Dermis microvascular lymphatic vessel endothelial cell (primary cell): ENCODE data around the gene LRRK1. TPM values are rescaled to one million over a fixed set of nuclear protein-coding genes. Genes with fewer than 3 reads are reported as not detected.

ENCODE experiments used
- DNase-seq, 2 donors: peaks; one replicate each; pipeline versions ENCODE4 v3.0.0 to v3.0.0-alpha.2; 2010; ENCODE audit warnings: low read depth in 2 of 2
- total RNA-seq: library from RNA; depleted of rRNA; stranded (reverse); fragments of >200 nt; gene quantifications from 2 replicates; pipeline ENCODE4 v1.2.1, GENCODE V29; 2014

The LRRK1 gene
- total RNA-seq, 1 donor from 2014 or later: 5.9 TPM

- DNase-seq: no peak
Measured at GRCh38 chr15:100909565-100909964, 9.6 kb upstream of the LRRK1 start.

- DNase-seq: no peak
Measured at GRCh38 chr15:100909989-100910955, 8.9 kb upstream of the LRRK1 start.

- no peak for DNase-seq
Measured at GRCh38 chr15:100911086-100911485, 8.1 kb upstream of the LRRK1 start.

GRCh38 chr15:100913961-100914360, 5.2 kb upstream of the LRRK1 start:
- DNase-seq: no peak

DNA sequence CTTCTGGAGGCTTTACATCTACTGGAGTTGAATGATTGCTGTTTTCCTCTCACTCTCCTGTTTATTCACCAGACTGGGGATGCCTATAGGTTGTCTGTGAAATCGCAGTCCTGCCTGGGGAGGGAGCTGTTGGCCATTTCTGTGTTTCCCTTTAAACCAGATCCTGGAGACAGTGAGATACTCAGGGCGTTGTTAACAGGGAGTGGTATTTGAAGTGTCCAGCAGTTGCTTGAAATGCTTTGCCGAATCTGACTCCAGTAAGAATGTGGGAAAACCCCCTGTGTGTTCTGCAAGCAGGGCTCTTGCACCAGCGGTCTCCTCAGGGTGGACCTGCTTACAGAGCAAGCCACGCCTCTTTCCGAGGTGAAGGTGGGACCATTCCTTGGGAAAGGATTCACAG, 4.3 kb upstream of the LRRK1 start:
- DNase-seq: no peak

DNA sequence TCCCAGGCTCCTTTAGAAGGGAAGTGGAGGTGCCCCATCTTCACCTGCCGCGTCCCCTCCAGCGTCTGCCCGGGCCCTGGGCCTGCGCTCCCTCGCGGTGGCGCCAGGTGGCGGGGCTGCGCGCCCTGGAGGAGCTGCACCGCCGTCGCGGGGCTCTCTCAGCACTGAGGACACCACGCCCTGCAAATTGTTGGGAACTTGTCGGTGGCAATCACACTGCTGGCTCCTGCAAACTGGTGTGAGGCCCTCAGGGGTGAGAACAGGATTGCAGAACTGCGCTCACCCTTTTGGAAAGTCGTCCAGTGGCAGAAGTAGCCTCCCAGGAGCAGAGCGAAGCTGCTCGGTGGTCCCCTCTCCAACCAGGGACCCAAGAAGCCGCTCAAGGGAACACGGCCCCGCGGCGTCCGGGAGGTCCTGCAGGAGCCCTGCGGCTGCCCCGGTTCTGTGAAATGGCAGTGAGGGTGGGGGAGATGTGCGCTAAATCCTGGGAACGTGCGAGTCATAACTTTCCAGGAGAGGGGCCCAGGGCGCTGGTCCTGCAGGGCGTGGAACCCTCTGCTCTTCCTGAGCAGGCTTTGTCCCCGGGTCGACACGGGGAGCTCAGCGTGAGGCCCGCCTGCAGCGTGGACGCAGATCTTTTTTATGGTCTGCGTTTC, 995 bp upstream of the LRRK1 start:
- peak in 1 of 2 donors; percentile 79 for DNase-seq

GRCh38 chr15:100919481-100920405, 586 bp downstream of the LRRK1 start:
- DNase-seq: peak in 1 of 2 donors; percentile 18

GRCh38 chr15:100920516-100921135, 1.5 kb downstream of the LRRK1 start:
- DNase-seq: no peak

DNA sequence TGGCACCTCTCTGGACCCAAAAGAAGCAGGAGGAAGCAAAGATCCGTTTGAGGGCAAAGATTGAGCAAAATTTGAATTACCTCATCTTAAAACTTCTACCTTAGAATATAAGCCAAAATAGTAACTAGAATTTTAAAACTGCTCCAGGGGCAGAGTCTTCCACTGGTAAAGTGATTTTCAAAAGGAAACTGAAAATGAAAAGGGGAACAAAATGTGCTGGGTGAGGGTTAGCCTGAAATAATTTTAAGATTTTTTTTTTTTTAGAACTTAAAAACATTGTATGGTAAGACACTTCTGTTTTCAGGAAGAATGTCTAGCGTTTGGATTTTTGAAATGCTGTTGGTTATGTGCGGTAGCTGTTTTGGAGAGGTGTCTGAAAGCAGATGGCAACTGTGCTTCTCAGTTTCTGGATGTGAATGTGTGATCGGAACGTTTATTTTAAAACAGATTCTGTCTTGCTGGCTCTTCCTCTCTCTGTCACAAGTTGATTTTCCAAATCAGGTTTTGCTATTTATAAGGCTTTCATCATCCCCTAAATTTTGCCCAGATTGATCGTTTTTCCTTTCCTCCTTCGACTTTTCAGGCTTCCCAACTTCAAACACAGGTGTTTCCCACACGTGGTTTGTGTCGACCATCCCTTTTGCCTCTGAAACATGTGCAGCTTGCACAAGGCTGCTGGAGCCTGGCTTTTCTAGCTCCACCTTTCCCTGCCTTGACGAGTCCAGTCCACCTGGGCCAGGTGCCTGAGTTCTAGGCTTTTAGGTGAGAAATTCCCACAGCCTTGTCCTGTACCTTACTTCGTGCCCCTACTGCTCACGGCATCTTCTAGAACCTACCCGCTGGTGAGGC, 3.3 kb downstream of the LRRK1 start:
- no peak for DNase-seq

DNA sequence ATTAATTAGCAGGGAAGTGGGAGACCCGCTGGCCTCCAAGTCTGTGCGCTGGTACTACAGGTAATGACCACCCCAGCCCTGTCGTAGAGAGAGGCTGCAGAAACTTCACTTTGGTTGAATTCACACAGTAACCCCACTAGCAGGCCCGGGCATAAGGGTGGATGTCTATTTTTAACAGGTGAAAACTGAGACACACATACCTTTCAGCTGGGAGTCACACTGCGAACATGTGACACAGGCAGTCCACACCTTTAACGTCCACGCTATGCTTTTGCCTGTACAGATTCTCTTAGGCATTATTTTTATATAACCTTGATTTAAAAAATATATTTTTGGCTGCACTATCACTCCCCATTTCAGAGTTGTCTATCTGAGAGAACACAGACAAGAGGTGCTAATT, 3.9 kb downstream of the LRRK1 start:
- DNase-seq: no peak

GRCh38 chr15:100923902-100924301, 4.7 kb downstream of the LRRK1 start:
- no peak for DNase-seq

DNA sequence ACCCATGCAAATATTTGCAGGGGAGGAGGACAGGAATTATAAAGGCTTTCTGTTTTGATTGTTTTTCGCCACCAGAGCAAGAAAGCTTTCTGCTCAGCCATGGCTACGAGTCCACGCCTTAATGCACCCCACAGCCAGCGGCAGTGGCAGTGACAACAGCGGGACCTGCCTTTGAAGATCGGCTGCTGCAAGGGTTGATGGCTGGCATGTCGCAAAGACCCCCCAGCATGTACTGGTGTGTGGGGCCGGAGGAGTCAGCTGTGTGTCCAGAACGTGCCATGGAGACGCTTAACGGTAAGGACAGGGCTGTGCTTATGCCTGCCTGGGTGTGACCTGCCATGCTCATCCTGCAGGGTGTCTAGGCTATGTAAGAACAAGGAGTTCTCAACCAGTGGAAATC, 5.3 kb downstream of the LRRK1 start:
- no peak for DNase-seq

DNA sequence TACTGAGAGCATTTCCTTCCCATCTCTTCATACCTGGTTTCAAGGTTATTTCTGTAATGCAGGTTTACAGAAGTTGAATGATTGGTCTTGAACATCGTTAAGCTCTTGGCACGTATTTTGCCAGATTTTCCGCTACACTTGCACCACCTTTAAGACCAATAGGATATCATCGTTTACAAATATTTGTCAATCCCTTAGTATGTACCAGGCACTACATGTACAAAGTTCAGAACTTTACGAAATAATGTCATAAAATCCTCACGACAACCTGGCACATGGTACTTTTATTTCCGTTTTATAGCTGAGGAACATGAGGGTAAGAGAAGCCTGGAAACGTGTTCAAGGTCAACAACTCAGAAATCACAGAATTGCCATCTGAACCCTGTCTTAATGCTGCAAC, 6.3 kb downstream of the LRRK1 start:
- DNase-seq: no peak

GRCh38 chr15:100926258-100926657, 7.1 kb downstream of the LRRK1 start:
- no peak for DNase-seq

DNA sequence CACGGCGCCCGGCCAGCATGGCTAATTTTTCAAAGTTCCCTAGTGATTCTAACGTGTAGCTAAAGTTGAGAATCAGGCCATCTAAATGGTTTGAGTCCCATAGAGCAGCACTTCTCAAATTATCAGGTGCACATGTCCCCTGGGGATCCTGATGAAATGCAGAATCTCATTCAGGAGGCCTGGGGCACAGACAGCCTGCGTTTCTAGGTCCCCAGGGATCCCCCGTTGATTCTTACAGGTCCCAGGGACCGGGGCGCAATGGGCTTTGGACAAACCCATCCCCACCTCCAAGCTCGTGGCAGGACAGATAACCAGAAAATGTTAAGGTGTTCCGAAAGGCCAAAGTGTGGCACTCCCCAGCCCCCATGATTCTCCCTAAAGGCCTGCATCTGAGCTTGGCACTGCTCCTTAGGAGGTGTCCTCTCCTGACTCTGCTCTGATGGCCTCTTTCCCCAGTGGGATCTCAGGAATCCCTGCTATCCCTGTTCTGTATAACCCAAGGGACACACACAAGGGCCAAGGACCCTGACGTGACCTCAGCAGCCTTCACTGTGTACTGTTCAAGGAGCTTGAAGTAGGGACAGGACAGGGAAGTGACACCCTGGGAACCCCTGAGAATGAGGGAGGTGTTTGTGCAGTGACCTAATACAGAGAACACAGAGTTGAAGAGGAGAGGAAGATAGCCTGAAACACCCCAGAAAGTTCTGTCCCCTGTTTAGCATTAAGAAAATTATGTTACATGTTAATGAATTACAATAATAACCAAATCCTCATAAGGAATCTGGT, 8.0 kb downstream of the LRRK1 start:
- no peak for DNase-seq

DNA sequence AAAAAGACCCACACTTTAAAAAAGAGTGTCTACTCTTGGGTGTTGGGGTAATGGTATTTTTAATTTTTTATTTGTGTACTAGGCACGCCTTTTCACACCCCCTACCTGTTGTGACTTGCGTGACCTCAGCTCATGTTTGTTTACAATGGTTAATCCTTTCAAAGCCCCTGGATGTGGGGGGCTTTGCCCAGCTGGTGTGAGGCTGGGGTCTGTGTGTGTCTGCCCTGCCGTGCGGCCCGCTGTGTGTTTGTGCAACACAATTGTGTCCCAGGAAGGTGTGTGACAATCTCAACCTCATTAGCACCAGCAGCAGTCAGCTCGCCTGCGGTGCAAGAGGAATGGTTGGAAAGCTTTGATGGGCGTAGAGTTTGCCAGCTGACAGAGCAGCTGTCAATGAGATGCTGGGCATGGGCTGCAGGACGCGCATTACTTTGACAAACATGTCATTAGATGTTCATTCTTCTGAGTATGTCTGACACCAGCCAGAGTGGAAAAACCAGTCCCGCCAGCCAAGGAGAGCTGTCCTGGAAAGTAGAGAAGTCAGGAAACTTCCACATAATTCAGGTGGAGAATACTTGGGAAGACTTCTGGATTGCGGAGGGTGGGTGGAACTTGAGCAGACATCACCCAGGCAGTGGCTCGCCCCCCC, 9.6 kb downstream of the LRRK1 start:
- no peak for DNase-seq

DNA sequence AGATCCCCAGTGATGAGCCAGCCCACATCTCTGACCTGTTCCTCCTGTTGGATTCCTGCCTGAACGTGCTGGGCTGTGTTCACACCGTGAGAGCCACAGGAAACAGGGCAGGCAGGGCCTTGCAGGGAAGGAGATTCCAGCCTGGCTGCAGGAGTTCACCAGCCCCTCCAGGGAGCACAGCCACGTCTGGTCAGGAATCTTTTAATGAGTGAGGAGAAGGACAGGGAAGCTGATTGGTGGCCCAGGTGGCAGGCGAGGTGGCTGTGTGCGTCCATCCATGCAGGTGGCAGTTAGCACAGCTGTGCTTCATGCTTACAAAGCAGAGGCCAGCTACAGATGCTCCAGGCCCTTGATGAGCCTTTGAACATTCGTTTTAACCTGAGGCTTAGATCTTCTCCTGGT, 10.5 kb downstream of the LRRK1 start:
- DNase-seq: no peak

DNA sequence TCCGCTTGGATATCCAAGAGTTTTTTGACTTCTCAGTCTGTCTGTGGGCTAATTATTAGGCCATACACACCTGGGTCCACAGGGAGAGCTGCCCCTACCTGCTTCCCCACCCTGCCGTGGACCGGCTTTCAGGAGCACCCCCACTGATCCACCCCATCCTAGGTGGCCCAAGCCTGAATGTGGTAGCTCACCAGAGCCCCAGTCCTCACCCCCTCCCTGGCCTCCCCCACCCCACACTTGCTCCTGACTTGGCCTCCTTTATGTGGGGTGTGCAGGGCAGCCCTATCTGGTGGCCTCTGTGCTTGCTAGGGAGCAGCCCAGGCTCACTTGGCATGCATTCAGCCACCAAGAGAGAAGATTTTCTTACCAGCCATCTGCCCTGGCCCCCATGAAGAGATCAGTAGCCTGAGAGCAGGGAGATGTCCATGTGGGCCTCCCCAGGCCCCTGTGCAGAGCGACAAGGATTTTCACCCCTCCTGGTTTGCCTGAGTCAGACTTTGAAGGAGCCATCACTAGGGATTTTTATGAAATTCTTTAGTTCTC, 11.2 kb downstream of the LRRK1 start:
- no peak for DNase-seq
